Sigmoid colon (tissue), 7 donors: ENCODE results near the gene FTL. TPM values are rescaled to one million over a fixed set of nuclear protein-coding genes. Genes with fewer than 3 reads are reported as not detected.
A peak's percentile ranks its signal among the peaks of the same experiment; 100 is the strongest.
"Not testable (repeated sequence)": the region's sequence is repeated elsewhere in the genome, so short reads cannot be mapped to it uniquely, and the experiment has no call there.

Experiments
- DNase-seq: peaks from one replicate; pipeline ENCODE4 v3.0.0-alpha.2; 2019
- H3K27ac ChIP-seq, 4 donors: fragments of 200-600 bp; sonication (generic); one replicate each; pipeline ENCODE4 v1.5.1; 2016 to 2019; ENCODE audit warnings: mild to moderate bottlenecking in 1 of 4
- H3K27me3 ChIP-seq, 3 donors: fragments of 200-600 bp; sonication (generic); one replicate each; pipeline ENCODE4 v1.5.1; 2019; ENCODE audit warnings: mild to moderate bottlenecking in 1 of 3
- H3K36me3 ChIP-seq, 4 donors: fragments of 200-600 bp; sonication (generic); one replicate each; pipeline ENCODE4 v1.5.1; 2016 to 2019
- H3K4me1 ChIP-seq, 4 donors: fragments of 200-600 bp; sonication (generic); one replicate each; pipeline ENCODE4 v1.5.1; 2017 to 2019
- H3K4me3 ChIP-seq, 4 donors: fragments of 200-600 bp; sonication (generic); one replicate each; pipeline ENCODE4 v1.5.1; 2017 to 2019; ENCODE audit warnings: mild to moderate bottlenecking in 2 of 4, moderate library complexity in 1 of 4
- H3K9me3 ChIP-seq, 4 donors: fragments of 200-600 bp in 3 of 4; sonication (generic) in 3 of 4; one replicate each; pipeline versions ENCODE4 v1.5.1 to v1.6.1; 2013 to 2019
- CTCF ChIP-seq, 4 experiments: fragments of 450-650 bp in 3 of 4; fragments of 200-600 bp in 1 of 4; IDR thresholded peaks; one replicate each; pipeline ENCODE4 v1.5.1; 2016 to 2019; ENCODE audit warnings: antibody characterized with exemption in 4 of 4, mild to moderate bottlenecking in 3 of 4, moderate library complexity in 2 of 4
- EP300 ChIP-seq, 4 donors: sonication (generic); formaldehyde crosslinking; IDR thresholded peaks; one replicate each; pipeline ENCODE4 v1.6.1; 2017; ENCODE audit warnings: antibody characterized with exemption in 4 of 4
- POLR2A ChIP-seq, 2 donors: fragments of 450-650 bp; IDR thresholded peaks; one replicate each; pipeline ENCODE4 v1.6.1; 2016; ENCODE audit warnings: antibody characterized with exemption in 2 of 2, mild to moderate bottlenecking in 2 of 2, moderate library complexity in 2 of 2
- POLR2AphosphoS5 ChIP-seq, 4 donors: sonication (generic); formaldehyde crosslinking; IDR thresholded peaks; one replicate each; pipeline ENCODE4 v1.6.1; 2017; ENCODE audit warnings: antibody characterized with exemption in 4 of 4
- WGBS, 2 donors: extraction: QIAGEN DNeasy Blood & Tissue Kit; methylation state at CpG; one replicate each; pipeline ENCODE4 v1.1.7; 2013; 5-methylcytosine and 5-hydroxymethylcytosine counted together
- intact Hi-C: fragments of 100-400 bp; cut with DNase I; formaldehyde crosslinking; loops from one replicate; pipeline ENCODE4 v1.15.1; 2023
- polyA plus RNA-seq, 3 donors: library from polyadenylated mRNA; stranded (reverse); fragments of 200-250 nt; gene quantifications; one replicate each; pipeline ENCODE4 v1.2.3, GENCODE V29; 2013
- total RNA-seq, 4 donors: library from RNA; depleted of rRNA; stranded (reverse); fragments of >200 nt; gene quantifications; one replicate each; pipeline ENCODE4 v1.1.0, GENCODE V29; 2016
- donor health status: healthy with polysubstance abuse.
- donor health status: Bipolar disorder and iron deficiency.
- donor health status: healthy.

Gene FTL
- total and polyA plus RNA-seq, 7 donors: 2,871 to 9,923 (median 3,503) TPM

- Histone ChIP-seq H3K4me1 (peaks cover 0 to 11% (median 3%) of the 10 kb centered on the region in 4 donors), H3K27me3 (peaks cover 0 to 3% (median 0%) of the 10 kb centered on the region in 3 donors), H3K9me3 (no peaks in the 10 kb centered on the region), H3K36me3 (peaks cover 0 to 20% (median 4%) of the 10 kb centered on the region in 4 donors), H3K4me3 (no peak overlapping the region), H3K27ac (peak overlapping the region in 2 of 4 donors; percentile 11 to 49)
- intact Hi-C loops: no loop called here
- DNase-seq: peak; percentile 82
- WGBS, 2 donors: 19 to 46% methylated on average over 10 of the region's 10 CpGs
- TF ChIP-seq POLR2AphosphoS5 (IDR thresholded peaks at IDR 0.05) (peak in 3 of 4 donors; percentile 60 to 74 (median 65)), EP300 (IDR thresholded peaks at IDR 0.05) (peak in 1 of 4 donors; percentile 42), POLR2A (IDR thresholded peaks at IDR 0.05) (no peak), CTCF (IDR thresholded peaks at IDR 0.05) (no peak)
Measured at GRCh38 chr19:48926909-48927308, 38.2 kb upstream of the FTL start.

GRCh38 chr19:48927692-48928091 lies 37.4 kb upstream of the FTL start:
- Histone ChIP-seq H3K36me3 (peaks cover 0 to 12% (median 2%) of the 10 kb centered on the region in 4 donors), H3K4me1 (peaks cover 0 to 11% (median 3%) of the 10 kb centered on the region in 4 donors), H3K27me3 (peaks cover 0 to 11% (median 0%) of the 10 kb centered on the region in 3 donors)
- H3K27ac ChIP-seq, H3K9me3 ChIP-seq, DNase-seq, intact Hi-C loops, H3K4me3 ChIP-seq: not testable (repeated sequence)
- 48 to 87% methylated on average over 17 of the region's 17 CpGs for WGBS, 2 donors

GRCh38 chr19:48928164-48929025 lies 36.7 kb upstream of the FTL start:
- no peak overlapping the region for H3K4me3 ChIP-seq
- peaks cover 0 to 5% (median 0%) of the 10 kb centered on the region in 4 donors for H3K36me3 ChIP-seq
- DNase-seq: no peak
- H3K27ac ChIP-seq: no peak overlapping the region
- intact Hi-C loops: no loop called here
- TF ChIP-seq POLR2A (IDR thresholded peaks at IDR 0.05) (no peak), CTCF (IDR thresholded peaks at IDR 0.05) (no peak), POLR2AphosphoS5 (IDR thresholded peaks at IDR 0.05) (no peak), EP300 (IDR thresholded peaks at IDR 0.05) (no peak)
- H3K4me1 ChIP-seq: peaks cover 0 to 17% (median 7%) of the 10 kb centered on the region in 4 donors
- no peaks in the 10 kb centered on the region for H3K9me3 ChIP-seq
- H3K27me3 ChIP-seq: peaks cover 0 to 17% (median 0%) of the 10 kb centered on the region in 3 donors
- 34 to 76% methylated on average over 15 of the region's 15 CpGs for WGBS, 2 donors

- no peaks in the 10 kb centered on the region for H3K9me3 ChIP-seq
- H3K27ac ChIP-seq: no peak within 1 kb of the TSS
- intact Hi-C loops: no loop called here
- peaks cover 0 to 17% (median 0%) of the 10 kb centered on the region in 3 donors for H3K27me3 ChIP-seq
- peaks cover 0 to 13% (median 10%) of the 10 kb centered on the region in 4 donors for H3K4me1 ChIP-seq
- DNase-seq: peak; percentile 79
- no peak for TF ChIP-seq POLR2A (IDR thresholded peaks at IDR 0.05)
- peak in 1 of 4 donors; percentile 33 for TF ChIP-seq POLR2AphosphoS5 (IDR thresholded peaks at IDR 0.05)
- no peak for TF ChIP-seq EP300 (IDR thresholded peaks at IDR 0.05)
- 0 to 1% methylated on average over 43 of the region's 43 CpGs for WGBS, 2 donors
- H3K4me3 ChIP-seq: peak within 1 kb of the TSS; percentile 16 to 49 (median 40)
- H3K36me3 ChIP-seq: no peaks in the 10 kb centered on the region
Measured at GRCh38 chr19:48933382-48933932, 31.7 kb upstream of the FTL start, which contains the start of gene DHDH. Gene DHDH, plus strand, starts transcription at chr19:48933699. Its CDS starts 23 bp downstream, at chr19:48933722.

GRCh38 chr19:48934837-48935236 lies 30.3 kb upstream of the FTL start:
- H3K9me3 ChIP-seq: no peaks in the 10 kb centered on the region
- no peak for TF ChIP-seq POLR2AphosphoS5 (IDR thresholded peaks at IDR 0.05)
- no peak for TF ChIP-seq EP300 (IDR thresholded peaks at IDR 0.05)
- no peak for TF ChIP-seq CTCF (IDR thresholded peaks at IDR 0.05)
- TF ChIP-seq POLR2A (IDR thresholded peaks at IDR 0.05): no peak
- H3K4me1 ChIP-seq: peaks cover 0 to 13% (median 10%) of the 10 kb centered on the region in 4 donors
- H3K36me3 ChIP-seq: no peaks in the 10 kb centered on the region
- peaks cover 0 to 17% (median 0%) of the 10 kb centered on the region in 3 donors for H3K27me3 ChIP-seq
- WGBS, 2 donors: 78 to 84% methylated on average over 19 of the region's 19 CpGs
- no peak overlapping the region for H3K4me3 ChIP-seq
- intact Hi-C loops: no loop called here
- no peak for DNase-seq
- no peak overlapping the region for H3K27ac ChIP-seq
